NK-92 (cell line): ENCODE data around the gene ZNF618.
"Not testable (repeated sequence)": the region's sequence is repeated elsewhere in the genome, so short reads cannot be mapped to it uniquely, and the experiment has no call there.

Experiments used
- DNase-seq: peaks from one replicate; lab custom pipeline; 2025; ENCODE audit not compliant: unreplicated experiment; lab: John Stamatoyannopoulos, UW

Gene ZNF618

GRCh38 chr9:114034196-114034595 lies 158.1 kb downstream of the ZNF618 start:
- no peak for DNase-seq

DNA sequence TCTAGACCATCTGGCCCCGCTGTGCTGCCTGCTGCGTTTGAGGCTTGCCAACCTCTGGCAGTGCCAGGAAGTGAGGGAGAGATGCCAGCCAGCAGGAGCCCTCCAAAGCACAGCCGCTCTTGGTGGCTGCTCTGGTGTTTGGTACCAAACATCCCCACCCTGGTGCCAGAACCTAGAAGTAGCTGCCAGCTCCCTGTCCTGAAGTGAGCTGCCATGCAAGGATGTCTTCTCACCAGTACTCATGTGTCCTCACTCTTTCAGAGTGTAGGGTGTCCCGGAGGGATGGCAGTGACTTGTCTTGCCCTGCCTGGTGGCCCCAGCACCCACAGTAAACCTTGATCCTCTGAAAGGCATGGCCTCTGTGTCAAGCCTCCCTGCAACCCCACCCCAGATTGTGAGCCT lies 158.6 kb downstream of the ZNF618 start:
- DNase-seq: no peak

- no peak for DNase-seq
Observed at GRCh38 chr9:114035221-114035844, 159.2 kb downstream of the ZNF618 start.

DNA sequence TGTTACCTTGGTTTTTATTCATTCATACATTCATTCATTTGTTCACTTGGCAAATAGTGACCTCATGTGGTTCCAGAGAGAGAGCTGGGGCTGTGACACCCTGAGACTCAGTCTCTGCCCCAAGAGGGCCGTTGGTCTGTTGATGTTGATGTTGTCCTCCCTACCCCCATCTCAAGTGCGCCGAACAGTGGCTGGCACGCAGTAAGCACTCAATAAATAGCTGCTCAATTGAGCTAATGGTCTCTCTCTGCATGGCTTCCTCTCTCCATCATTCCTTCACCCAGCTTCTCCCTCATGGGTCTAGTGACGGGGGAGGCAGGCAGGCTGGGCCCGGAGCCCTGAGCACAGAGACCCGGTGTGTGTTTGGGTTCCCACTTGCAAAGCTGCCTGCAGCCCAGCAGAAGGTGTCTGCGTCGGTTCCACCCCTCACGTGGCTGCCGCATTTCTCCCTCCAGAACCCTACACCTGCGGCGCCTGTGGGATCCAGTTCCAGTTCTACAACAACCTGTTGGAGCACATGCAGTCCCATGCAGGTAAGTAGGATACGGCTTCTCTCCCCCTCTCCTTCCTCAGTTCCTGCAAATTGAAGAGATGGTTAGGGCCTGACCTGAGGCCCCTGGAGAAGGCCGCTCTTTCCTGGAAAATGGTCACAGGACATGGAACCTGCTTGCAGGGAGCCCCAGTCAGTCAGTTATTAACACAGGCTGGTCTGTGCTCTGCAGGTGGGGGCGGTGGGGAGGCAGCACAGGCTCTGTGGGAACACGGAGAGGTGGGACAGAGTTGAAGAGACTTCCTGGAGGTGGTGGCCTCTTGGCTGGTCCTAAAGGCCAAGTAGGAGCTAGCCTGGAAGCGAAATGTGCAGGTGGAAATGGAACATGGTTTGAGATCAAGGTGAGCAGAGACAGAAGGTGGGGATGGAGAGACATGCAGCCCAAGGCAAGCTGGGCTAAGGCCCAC lies 160.0 kb downstream of the ZNF618 start:
- no peak for DNase-seq

- DNase-seq: no peak
Observed at GRCh38 chr9:114037249-114037648, 161.1 kb downstream of the ZNF618 start.

GRCh38 chr9:114037961-114038723 lies 162.0 kb downstream of the ZNF618 start:
- DNase-seq: no peak

- no peak for DNase-seq
Observed at GRCh38 chr9:114038724-114039313, 162.7 kb downstream of the ZNF618 start.

DNA sequence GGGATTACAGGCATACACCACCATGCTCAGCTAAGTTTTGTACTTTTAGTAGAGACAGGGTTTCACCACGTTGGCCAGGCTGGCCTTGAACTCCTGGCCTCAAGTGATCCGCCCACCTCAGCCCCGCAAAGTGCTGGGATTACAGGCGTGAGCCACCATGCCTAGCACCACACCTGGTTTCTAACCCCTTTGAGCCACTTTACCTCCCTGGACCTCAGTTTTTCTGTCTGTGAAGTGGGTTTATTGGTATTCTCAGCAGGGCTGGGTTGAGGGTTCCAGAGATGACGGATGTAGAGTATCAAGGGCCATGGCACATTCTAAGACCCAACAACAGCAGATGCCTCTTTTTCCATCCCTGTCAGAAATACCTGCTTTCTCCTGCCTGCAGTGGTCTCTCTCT lies 163.4 kb downstream of the ZNF618 start:
- DNase-seq: no peak

DNA sequence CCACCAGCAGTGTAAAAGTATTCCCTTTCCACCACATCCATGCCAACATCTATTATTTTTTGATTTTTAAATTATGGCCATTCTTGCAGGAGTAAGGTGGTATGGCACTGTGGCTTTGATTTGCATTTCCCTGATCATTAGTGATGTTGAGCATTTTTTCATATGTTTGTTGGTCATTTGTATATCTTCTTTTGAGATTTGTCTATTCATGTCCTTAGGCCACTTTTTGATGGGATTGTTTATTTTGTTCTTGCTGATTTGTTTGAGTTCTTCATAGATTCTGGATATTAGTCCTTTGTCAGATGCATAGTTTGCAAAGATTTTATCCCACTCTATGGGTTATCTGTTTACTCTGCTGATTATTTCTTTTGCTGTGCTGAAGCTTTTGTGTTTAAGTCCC lies 167.6 kb downstream of the ZNF618 start:
- not testable (repeated sequence) for DNase-seq

- DNase-seq: no peak
Observed at GRCh38 chr9:114046237-114046755, 170.2 kb downstream of the ZNF618 start.

DNA sequence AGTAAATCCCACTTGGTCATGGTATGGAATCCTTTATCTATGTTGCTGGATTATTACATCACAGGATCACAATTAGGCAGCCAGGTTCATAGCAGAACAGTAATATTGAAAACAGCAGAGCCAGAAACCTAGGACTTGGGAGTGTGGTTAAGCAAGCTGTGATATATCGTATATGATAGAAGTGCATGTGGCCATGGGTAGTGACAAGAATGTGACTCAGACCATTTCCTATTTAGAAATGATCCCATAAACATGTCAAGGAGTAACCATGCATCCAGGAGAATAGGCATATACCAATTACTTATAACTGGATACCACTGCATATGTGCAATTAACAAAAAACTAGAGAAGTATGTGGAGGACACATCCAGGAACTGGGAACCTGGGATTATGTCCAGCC lies 170.8 kb downstream of the ZNF618 start:
- no peak for DNase-seq

DNA sequence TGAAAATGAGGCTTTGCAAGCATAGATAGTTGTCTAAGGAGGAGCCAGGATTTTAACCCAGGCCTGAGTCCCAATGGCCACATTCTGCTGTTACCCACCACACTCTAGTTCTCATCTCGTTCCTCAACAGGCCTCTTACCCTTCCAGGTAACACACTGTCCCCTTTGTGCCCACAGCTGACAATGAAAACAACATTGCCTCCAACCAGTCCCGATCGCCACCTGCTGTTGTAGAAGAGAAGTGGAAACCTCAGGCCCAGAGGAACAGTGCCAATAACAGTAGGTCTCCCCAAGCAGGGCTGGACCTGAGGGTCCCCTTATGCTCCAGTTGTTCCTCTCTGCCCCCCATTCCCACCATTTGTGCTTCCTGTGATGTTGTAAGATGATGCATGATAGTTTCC lies 171.6 kb downstream of the ZNF618 start:
- no peak for DNase-seq

DNA sequence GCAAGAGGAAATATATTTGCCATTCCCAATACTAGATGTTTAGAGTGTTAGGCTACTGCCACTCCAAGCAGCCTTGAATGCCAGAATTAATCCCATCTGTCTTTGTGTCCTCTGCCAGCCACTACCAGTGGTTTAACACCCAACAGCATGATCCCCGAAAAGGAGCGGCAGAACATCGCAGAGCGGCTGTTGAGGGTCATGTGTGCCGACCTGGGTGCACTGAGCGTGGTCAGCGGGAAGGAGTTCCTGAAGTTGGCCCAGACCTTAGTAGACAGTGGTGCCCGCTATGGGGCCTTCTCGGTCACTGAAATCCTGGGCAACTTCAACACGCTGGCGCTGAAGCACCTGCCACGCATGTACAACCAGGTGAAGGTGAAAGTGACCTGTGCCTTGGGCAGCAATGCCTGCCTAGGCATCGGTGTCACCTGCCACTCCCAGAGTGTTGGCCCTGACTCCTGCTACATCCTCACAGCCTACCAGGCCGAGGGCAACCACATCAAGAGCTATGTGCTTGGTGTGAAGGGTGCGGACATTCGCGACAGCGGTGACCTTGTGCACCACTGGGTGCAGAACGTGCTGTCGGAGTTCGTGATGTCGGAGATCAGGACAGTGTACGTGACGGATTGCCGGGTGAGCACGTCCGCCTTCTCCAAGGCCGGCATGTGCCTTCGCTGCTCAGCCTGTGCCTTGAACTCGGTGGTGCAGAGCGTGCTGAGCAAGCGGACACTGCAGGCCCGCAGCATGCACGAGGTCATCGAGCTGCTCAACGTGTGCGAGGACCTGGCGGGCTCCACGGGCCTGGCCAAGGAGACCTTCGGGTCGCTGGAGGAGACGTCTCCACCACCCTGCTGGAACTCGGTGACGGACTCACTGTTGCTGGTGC lies 172.7 kb downstream of the ZNF618 start:
- no peak for DNase-seq

GRCh38 chr9:114049441-114050225 lies 173.5 kb downstream of the ZNF618 start:
- no peak for DNase-seq

- no peak for DNase-seq
Observed at GRCh38 chr9:114050226-114050568, 174.1 kb downstream of the ZNF618 start.

DNA sequence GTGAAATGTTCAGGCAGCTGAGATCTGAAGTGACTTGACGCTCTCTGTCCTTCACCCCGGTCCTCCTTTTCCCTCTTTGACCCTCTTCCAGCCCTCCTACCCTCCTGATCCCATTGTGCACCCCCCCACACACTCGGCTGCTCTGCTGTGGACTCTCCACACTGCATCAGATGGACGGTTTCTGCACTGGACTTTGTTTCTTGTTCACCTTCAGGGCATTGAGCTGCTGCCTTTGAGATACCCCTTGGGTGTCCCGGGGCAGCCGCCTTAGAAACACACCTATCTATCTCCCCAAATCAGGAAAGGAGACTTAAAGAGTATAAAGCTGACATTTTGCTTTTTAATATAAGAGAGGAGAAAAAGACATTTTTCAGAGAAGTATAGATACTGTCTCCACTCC lies 174.5 kb downstream of the ZNF618 start:
- no peak for DNase-seq

- DNase-seq: no peak
Observed at GRCh38 chr9:114051281-114051680, 175.2 kb downstream of the ZNF618 start.

DNA sequence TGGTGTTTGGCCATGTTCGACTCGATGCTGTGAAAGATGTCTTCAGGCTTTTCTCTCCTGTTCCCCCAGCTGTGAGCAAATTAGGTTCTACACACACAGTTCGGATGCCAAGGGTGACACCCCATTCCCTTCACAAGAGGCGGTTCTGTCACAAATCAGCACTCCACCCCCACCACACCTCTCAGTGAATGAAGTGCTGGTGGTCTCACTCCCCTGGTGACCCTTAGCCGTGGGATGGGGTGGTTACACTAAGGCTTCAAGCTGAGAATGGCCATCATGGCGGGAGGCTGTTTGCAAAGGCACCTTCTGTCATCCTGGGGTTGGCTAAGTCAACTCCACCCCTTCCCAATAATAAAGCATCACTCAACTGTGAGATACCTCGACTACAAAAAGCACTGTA lies 175.6 kb downstream of the ZNF618 start:
- DNase-seq: no peak

DNA sequence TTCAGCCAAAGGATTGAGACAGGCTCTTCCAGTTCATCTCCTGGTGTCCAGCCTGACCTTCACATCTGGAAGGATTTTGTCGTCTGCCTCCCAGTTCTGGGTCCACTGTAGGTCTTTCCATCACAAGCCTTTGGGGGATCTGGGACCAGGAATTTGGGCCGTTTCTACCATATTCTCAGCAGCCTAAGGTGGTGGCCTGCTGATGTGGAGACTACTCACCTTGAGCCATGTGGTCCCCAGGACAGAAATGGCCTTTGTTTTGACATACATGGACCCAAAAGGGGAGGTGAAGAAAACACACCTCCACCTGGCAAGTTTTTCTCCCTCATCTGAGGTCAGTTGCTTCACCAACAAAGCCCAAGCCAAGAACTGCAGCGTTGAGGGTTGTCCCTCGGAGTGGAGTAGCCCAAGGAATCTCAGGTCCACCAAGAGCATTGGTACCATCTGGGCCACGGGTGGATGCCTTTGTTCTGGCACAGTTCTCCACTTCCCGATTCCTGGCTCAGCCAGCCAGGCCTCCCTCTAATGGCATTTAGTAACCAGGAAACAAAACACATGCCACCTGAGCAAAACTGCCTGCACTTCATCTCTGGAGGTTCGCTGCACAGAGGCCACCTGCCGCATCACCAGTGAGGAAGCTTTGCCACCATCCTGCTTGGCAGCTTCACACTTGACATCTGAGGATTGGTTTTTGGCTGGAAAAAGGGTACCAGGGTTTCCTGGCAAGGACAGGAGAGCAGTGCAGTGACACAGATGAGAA lies 177.3 kb downstream of the ZNF618 start:
- no peak for DNase-seq
